ENCODE results near the gene CPTP. TPM values are rescaled to one million over a fixed set of nuclear protein-coding genes. Genes with fewer than 3 reads are reported as not detected.

The CPTP gene
- total and polyA plus RNA-seq, 2 of the 13 experiments (the other 11 are each of a cell fraction or from before 2014, with no cell fraction given): 5.5 to 9.3 TPM

DNA sequence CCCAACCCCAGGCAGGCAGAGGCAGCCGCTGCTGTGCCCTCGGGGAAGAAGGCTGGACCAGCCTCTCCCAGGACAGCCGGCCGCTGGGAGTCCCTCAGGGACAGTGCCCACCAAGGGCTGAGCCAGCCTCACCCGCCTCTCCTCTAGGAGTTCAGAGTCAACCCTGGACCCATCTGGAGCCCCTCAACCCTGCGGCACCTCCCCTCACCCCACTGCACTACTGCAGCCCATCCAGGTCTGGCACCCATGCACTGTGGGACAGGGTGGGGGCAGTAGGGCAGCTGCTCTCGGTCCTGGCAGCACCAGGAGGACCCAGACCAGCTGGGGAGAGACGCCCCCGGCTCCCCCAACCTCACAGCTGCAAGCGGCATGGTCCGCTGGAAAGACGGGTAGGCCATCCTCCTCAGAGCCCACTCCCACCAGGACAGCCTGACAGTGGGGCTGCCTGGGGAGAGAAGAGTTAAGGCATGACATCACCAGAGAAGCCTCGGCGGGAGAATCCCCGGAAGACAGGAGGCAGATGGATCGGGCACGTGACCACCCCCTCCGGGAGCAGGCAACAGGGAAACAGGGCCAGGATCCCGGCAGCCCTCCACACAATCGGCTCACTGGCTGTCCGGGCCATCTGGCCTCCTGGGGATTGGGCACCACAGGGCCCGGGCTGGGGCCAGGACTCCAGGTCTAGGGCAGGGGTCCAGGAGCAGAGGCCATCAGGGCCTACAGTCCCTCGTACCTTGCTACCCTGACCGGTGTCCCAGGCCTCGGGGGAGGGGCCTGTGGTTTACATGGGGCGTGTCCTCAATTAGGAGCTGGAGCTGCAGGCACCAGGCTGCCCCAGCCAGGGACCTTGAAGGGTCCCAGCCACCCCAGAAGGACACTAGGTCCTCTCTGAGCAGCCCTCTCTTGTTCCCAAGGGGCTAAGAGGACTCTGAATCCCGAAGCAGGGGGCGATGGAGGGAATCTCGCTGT lies 20.0 kb upstream of the CPTP start (continued):
- TF ChIP-seq FOSL1 (CRISPR knock-in tag; IDR thresholded peaks at IDR 0.05; ENCODE audit: borderline replicate concordance): no peak
- TF ChIP-seq CHCHD3 (CRISPR knock-in tag; IDR thresholded peaks at IDR 0.05): no peak
- TF ChIP-seq, protein P1, sequence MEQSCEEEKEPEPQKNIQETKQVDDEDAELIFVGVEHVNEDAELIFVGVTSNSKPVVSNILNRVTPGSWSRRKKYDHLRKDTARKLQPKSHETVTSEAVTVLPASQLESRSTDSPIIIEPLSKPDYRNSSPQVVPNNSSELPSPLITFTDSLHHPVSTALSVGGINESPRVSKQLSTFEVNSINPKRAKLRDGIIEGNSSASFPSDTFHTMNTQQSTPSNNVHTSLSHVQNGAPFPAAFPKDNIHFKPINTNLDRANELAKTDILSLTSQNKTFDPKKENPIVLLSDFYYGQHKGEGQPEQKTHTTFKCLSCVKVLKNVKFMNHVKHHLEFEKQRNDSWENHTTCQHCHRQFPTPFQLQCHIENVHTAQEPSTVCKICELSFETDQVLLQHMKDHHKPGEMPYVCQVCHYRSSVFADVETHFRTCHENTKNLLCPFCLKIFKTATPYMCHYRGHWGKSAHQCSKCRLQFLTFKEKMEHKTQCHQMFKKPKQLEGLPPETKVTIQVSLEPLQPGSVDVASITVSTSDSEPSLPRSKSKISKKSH (CRISPR knock-in tag; IDR thresholded peaks at IDR 0.05; ENCODE audit: borderline replicate concordance): no peak
- TF ChIP-seq ZNF839 (CRISPR knock-in tag; IDR thresholded peaks at IDR 0.05; ENCODE audit: borderline replicate concordance): no peak
- no peak for TF ChIP-seq ZNF672 (CRISPR knock-in tag; IDR thresholded peaks at IDR 0.05)
- TF ChIP-seq, protein P2, sequence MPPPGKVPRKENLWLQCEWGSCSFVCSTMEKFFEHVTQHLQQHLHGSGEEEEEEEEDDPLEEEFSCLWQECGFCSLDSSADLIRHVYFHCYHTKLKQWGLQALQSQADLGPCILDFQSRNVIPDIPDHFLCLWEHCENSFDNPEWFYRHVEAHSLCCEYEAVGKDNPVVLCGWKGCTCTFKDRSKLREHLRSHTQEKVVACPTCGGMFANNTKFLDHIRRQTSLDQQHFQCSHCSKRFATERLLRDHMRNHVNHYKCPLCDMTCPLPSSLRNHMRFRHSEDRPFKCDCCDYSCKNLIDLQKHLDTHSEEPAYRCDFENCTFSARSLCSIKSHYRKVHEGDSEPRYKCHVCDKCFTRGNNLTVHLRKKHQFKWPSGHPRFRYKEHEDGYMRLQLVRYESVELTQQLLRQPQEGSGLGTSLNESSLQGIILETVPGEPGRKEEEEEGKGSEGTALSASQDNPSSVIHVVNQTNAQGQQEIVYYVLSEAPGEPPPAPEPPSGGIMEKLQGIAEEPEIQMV (CRISPR knock-in tag; IDR thresholded peaks at IDR 0.05; ENCODE audit: low read depth): no peak
- TF ChIP-seq, protein P3, sequence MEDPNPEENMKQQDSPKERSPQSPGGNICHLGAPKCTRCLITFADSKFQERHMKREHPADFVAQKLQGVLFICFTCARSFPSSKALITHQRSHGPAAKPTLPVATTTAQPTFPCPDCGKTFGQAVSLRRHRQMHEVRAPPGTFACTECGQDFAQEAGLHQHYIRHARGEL (CRISPR knock-in tag; IDR thresholded peaks at IDR 0.05): no peak
- no peak for TF ChIP-seq ZNF224 (CRISPR knock-in tag; IDR thresholded peaks at IDR 0.05)
- no peak for TF ChIP-seq NFIC (IDR thresholded peaks at IDR 0.05; ENCODE audit: low read length)
- TF ChIP-seq, protein P4, sequence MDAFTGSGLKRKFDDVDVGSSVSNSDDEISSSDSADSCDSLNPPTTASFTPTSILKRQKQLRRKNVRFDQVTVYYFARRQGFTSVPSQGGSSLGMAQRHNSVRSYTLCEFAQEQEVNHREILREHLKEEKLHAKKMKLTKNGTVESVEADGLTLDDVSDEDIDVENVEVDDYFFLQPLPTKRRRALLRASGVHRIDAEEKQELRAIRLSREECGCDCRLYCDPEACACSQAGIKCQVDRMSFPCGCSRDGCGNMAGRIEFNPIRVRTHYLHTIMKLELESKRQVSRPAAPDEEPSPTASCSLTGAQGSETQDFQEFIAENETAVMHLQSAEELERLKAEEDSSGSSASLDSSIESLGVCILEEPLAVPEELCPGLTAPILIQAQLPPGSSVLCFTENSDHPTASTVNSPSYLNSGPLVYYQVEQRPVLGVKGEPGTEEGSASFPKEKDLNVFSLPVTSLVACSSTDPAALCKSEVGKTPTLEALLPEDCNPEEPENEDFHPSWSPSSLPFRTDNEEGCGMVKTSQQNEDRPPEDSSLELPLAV (CRISPR knock-in tag; conservative IDR thresholded peaks at IDR 0.05; ENCODE audit: low read depth): no peak
- TF ChIP-seq, protein P5, sequence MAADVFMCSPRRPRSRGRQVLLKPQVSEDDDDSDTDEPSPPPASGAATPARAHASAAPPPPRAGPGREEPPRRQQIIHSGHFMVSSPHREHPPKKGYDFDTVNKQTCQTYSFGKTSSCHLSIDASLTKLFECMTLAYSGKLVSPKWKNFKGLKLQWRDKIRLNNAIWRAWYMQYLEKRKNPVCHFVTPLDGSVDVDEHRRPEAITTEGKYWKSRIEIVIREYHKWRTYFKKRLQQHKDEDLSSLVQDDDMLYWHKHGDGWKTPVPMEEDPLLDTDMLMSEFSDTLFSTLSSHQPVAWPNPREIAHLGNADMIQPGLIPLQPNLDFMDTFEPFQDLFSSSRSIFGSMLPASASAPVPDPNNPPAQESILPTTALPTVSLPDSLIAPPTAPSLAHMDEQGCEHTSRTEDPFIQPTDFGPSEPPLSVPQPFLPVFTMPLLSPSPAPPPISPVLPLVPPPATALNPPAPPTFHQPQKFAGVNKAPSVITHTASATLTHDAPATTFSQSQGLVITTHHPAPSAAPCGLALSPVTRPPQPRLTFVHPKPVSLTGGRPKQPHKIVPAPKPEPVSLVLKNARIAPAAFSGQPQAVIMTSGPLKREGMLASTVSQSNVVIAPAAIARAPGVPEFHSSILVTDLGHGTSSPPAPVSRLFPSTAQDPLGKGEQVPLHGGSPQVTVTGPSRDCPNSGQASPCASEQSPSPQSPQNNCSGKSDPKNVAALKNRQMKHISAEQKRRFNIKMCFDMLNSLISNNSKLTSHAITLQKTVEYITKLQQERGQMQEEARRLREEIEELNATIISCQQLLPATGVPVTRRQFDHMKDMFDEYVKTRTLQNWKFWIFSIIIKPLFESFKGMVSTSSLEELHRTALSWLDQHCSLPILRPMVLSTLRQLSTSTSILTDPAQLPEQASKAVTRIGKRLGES (CRISPR knock-in tag; IDR thresholded peaks at IDR 0.05; ENCODE audit: borderline replicate concordance): no peak
- no peak for TF ChIP-seq ZNF766 (CRISPR knock-in tag; IDR thresholded peaks at IDR 0.05; ENCODE audit: borderline replicate concordance)
- TF ChIP-seq RBFOX2 (IDR thresholded peaks at IDR 0.05; ENCODE audit: low read depth, low read length): 0 out of 2 replicates have a peak, but pooled peaks have one; percentile 14
- no peak for TF ChIP-seq EEA1 (CRISPR knock-in tag; IDR thresholded peaks at IDR 0.05; ENCODE audit: borderline replicate concordance)
- no peak for TF ChIP-seq ZNF773 (CRISPR knock-in tag; IDR thresholded peaks at IDR 0.05; ENCODE audit: borderline replicate concordance)
- no peak for TF ChIP-seq ZNF496 (CRISPR knock-in tag; IDR thresholded peaks at IDR 0.05; ENCODE audit: insufficient replicate concordance)
- TF ChIP-seq JUND (CRISPR knock-in tag; IDR thresholded peaks at IDR 0.05): peak; percentile 66
- TF ChIP-seq ZNF569 (CRISPR knock-in tag; IDR thresholded peaks at IDR 0.05; ENCODE audit: borderline replicate concordance): no peak
- TF ChIP-seq TOE1 (CRISPR knock-in tag; IDR thresholded peaks at IDR 0.05): no peak
- no peak for TF ChIP-seq ZIK1 (CRISPR knock-in tag; IDR thresholded peaks at IDR 0.05; ENCODE audit: borderline replicate concordance, low read depth)
